ENCODE measurements around the gene MARK2. TPM values are rescaled to one million over a fixed set of nuclear protein-coding genes. Genes with fewer than 3 reads are reported as not detected.

Gene MARK2
- total RNA-seq, 4 donors from 2014 or later, result 34.7 to 82.9 (median 72.1) TPM

DNA sequence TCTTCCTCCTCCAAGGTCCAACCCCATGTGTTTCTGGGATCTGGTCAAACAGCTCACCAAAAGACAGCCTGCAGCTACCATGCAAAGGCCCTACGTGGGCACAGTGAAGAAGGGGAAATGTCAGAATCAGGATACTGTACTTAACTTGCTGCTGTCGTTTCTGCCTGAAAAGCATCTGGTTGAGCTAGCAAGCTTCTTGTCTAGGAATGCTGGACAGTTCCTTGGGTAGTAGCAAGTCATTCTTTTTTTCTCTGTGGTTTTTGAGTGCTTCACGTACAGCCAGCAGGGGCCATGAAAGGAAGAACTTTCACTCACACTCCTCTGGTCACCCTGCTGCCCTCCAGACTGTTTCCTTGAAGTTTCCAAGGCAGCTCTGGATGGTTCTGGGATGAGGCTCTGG lies 53.3 kb downstream of the MARK2 start:
- no peak for TF ChIP-seq POLR2A (IDR thresholded peaks at IDR 0.05)
- TF ChIP-seq, protein P1, sequence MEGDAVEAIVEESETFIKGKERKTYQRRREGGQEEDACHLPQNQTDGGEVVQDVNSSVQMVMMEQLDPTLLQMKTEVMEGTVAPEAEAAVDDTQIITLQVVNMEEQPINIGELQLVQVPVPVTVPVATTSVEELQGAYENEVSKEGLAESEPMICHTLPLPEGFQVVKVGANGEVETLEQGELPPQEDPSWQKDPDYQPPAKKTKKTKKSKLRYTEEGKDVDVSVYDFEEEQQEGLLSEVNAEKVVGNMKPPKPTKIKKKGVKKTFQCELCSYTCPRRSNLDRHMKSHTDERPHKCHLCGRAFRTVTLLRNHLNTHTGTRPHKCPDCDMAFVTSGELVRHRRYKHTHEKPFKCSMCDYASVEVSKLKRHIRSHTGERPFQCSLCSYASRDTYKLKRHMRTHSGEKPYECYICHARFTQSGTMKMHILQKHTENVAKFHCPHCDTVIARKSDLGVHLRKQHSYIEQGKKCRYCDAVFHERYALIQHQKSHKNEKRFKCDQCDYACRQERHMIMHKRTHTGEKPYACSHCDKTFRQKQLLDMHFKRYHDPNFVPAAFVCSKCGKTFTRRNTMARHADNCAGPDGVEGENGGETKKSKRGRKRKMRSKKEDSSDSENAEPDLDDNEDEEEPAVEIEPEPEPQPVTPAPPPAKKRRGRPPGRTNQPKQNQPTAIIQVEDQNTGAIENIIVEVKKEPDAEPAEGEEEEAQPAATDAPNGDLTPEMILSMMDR (IDR thresholded peaks at IDR 0.05), result no peak
- no peak overlapping the region for H3K4me3 ChIP-seq
- no peak overlapping the region for H3K27ac ChIP-seq
- H3K4me1 ChIP-seq, result peaks cover 2 to 41% (median 10%) of the 10 kb centered on the region in 4 donors
- H3K36me3 ChIP-seq, result peaks cover 0 to 35% (median 0%) of the 10 kb centered on the region in 3 donors
- no peaks in the 10 kb centered on the region for H3K27me3 ChIP-seq
- H3K9me3 ChIP-seq, result no peaks in the 10 kb centered on the region
- DNase-seq, result no peak

DNA sequence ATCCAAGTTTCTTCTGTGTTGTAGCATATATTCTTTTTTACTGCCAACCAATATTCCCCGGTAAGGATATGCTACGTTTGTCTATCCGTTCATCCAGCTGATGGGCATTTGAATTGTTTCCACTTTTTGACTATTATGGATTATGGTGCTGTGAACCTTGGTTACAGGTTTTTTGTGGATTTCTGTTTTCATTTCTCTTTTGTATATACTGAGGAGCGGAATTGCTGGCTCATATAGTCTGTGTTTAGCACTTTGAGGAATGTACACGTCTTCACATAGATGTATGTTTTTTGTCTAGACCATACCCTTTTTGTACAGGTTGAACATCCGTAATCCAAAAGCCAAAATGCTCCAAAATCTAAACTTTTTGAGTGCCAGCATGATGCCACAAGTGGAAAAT lies 54.4 kb downstream of the MARK2 start:
- TF ChIP-seq, protein P1 (IDR thresholded peaks at IDR 0.05), result no peak
- no peak for TF ChIP-seq POLR2A (IDR thresholded peaks at IDR 0.05)
- no peak overlapping the region for H3K27ac ChIP-seq
- peaks cover 0 to 30% (median 10%) of the 10 kb centered on the region in 4 donors for H3K4me1 ChIP-seq
- H3K36me3 ChIP-seq, result peaks cover 0 to 46% (median 0%) of the 10 kb centered on the region in 3 donors
- no peak overlapping the region for H3K4me3 ChIP-seq
- DNase-seq, result no peak
- no peaks in the 10 kb centered on the region for H3K9me3 ChIP-seq
- H3K27me3 ChIP-seq, result no peaks in the 10 kb centered on the region

DNA sequence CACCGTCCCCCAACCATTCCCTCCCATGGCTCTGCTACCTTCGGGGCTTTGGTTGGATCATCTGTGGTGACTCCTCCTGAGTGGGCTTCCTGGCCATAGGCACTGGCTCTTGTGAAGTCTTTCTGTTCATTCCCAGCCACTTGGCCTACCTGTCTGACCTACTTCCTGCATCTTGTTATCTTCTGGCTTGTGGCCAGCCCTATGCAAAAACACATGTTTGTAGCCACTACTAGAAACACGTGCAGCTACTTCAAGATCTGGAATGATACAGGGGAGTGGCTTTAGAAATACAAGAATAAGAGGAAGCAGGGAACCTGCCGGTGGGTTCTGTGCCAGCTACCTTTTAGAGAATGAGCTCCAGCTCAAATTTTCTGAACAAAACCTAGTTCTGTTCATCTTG lies 57.2 kb downstream of the MARK2 start:
- TF ChIP-seq, protein P1 (IDR thresholded peaks at IDR 0.05), result no peak
- TF ChIP-seq POLR2A (IDR thresholded peaks at IDR 0.05), result no peak
- no peak for DNase-seq
- no peak overlapping the region for H3K4me3 ChIP-seq
- H3K27ac ChIP-seq, result no peak overlapping the region
- H3K36me3 ChIP-seq, result peaks cover 0 to 73% (median 0%) of the 10 kb centered on the region in 3 donors
- H3K27me3 ChIP-seq, result no peaks in the 10 kb centered on the region
- H3K9me3 ChIP-seq, result no peaks in the 10 kb centered on the region
- peaks cover 0 to 4% (median 0%) of the 10 kb centered on the region in 4 donors for H3K4me1 ChIP-seq

DNA sequence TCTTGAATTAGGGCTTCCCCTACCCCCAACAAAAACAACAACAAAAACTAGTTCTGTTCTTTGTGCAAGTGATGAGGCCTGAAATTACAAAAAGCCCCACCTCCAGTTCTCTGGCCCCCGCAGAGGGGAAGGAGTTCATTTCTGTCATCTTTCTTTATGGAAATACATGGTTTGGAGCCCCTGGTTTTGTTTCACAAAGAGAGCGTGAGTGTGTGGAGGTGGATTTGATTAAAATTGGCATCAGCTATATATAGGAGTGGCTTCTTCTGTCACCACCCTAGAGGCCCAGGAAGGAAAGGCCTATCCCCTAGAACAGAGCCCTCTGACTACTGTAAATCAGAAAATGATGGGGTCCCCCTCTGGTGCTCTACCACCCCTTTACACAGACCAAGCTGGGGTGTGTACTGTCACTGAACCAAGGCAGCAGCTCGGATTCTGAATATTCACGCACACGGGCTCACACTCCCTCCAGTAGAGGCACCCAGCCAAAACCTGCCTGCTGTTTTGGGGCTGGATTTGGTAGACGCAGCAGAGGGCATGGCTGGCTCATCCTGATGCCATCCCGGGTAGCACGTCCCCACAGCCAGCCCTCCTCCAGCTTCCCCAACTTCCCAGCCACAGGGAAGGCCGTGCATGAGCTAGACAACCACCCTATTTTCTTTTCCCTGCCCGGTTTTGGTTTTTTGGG lies 58.7 kb downstream of the MARK2 start:
- H3K4me1 ChIP-seq, result no peaks in the 10 kb centered on the region
- H3K27ac ChIP-seq, result no peak overlapping the region
- no peaks in the 10 kb centered on the region for H3K9me3 ChIP-seq
- DNase-seq, result no peak
- H3K36me3 ChIP-seq, result peaks cover 0 to 78% (median 0%) of the 10 kb centered on the region in 3 donors
- no peak overlapping the region for H3K4me3 ChIP-seq
- no peak for TF ChIP-seq POLR2A (IDR thresholded peaks at IDR 0.05)
- TF ChIP-seq, protein P1 (IDR thresholded peaks at IDR 0.05), result no peak
- H3K27me3 ChIP-seq, result no peaks in the 10 kb centered on the region

DNA sequence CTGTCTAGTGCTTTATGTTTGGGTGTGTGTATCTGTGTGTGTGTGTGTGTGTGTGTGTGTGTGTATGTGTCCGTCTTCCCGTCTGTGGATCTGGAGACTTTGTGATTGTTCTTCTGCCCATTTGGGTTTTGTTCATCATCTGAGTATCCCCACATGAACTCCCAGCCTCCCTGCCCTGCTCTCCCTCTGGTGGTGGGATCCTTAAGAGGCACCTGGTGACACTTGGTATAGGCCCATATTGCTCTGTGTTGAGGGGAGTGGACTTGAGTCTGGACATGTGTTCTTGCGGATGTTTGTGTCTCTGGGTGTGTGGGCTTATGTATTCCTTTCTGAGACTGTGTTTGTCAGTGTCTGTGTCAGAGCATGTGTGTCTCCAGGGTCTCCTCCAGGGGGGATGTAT lies 62.8 kb downstream of the MARK2 start:
- Histone ChIP-seq H3K4me3 (no peak overlapping the region), H3K4me1 (no peaks in the 10 kb centered on the region), H3K9me3 (no peaks in the 10 kb centered on the region), H3K36me3 (peaks cover 0 to 97% (median 0%) of the 10 kb centered on the region in 3 donors), H3K27me3 (no peaks in the 10 kb centered on the region), H3K27ac (no peak overlapping the region)
- DNase-seq, result no peak
- TF ChIP-seq POLR2A (IDR thresholded peaks at IDR 0.05), result no peak
- TF ChIP-seq, protein P1 (IDR thresholded peaks at IDR 0.05), result peak in 3 of 6 experiments; percentile 28 to 37 (median 28)

All from Peyer's patch (tissue), 4 donors.